ENCODE measurements around the gene ABLIM2.
"Not testable (repeated sequence)": the region's sequence is repeated elsewhere in the genome, so short reads cannot be mapped to it uniquely, and the experiment has no call there.

The ABLIM2 gene

GRCh38 chr4:7918981-7919380 lies 239.6 kb downstream of the ABLIM2 start:
- WGBS, result 88% methylated on average over 12 of the region's 12 CpGs

GRCh38 chr4:7918187-7918586 lies 240.4 kb downstream of the ABLIM2 start:
- H3K36me3 ChIP-seq (ENCODE audit: insufficient read depth, low read length); H3K9ac ChIP-seq (ENCODE audit: low read depth, low read length); H3K4me3 ChIP-seq (ENCODE audit: low read length); H3K27me3 ChIP-seq (ENCODE audit: insufficient read depth, low read length); H3K27ac ChIP-seq (ENCODE audit: low read depth, low read length); H3K9me3 ChIP-seq (ENCODE audit: insufficient read depth, low read depth, low read length): not testable (repeated sequence)
- peaks cover 28% of the 10 kb centered on the region for H3K4me1 ChIP-seq (ENCODE audit: insufficient read depth, low read length)
- WGBS, result 95% methylated on average over 18 of the region's 18 CpGs

More at GRCh38 chr4:7918981-7919380, 239.6 kb downstream of the ABLIM2 start:
- Histone ChIP-seq H3K27me3 (ENCODE audit: insufficient read depth, low read length) (no peaks in the 10 kb centered on the region), H3K4me1 (ENCODE audit: insufficient read depth, low read length) (peaks cover 28% of the 10 kb centered on the region), H3K27ac (ENCODE audit: low read depth, low read length) (no peak overlapping the region), H3K36me3 (ENCODE audit: insufficient read depth, low read length) (no peaks in the 10 kb centered on the region), H3K9me3 (ENCODE audit: insufficient read depth, low read depth, low read length) (no peaks in the 10 kb centered on the region), H3K9ac (ENCODE audit: low read depth, low read length) (no peak overlapping the region), H3K4me3 (ENCODE audit: low read length) (no peak overlapping the region)

- Histone ChIP-seq H3K4me3 (ENCODE audit: low read length) (no peak overlapping the region), H3K9me3 (ENCODE audit: insufficient read depth, low read depth, low read length) (no peaks in the 10 kb centered on the region), H3K27ac (ENCODE audit: low read depth, low read length) (no peak overlapping the region), H3K4me1 (ENCODE audit: insufficient read depth, low read length) (peaks cover 28% of the 10 kb centered on the region), H3K27me3 (ENCODE audit: insufficient read depth, low read length) (no peaks in the 10 kb centered on the region), H3K36me3 (ENCODE audit: insufficient read depth, low read length) (no peaks in the 10 kb centered on the region), H3K9ac (ENCODE audit: low read depth, low read length) (no peak overlapping the region)
- WGBS, result 71% methylated on average over 6 of the region's 6 CpGs
These were observed 240.9 kb downstream of the ABLIM2 start for GRCh38 chr4:7917669-7918068.

- no peak overlapping the region for H3K4me3 ChIP-seq (ENCODE audit: low read length)
- WGBS, result 69% methylated on average over 6 of the region's 6 CpGs
- no peaks in the 10 kb centered on the region for H3K27me3 ChIP-seq (ENCODE audit: insufficient read depth, low read length)
- H3K9ac ChIP-seq (ENCODE audit: low read depth, low read length), result no peak overlapping the region
- no peaks in the 10 kb centered on the region for H3K36me3 ChIP-seq (ENCODE audit: insufficient read depth, low read length)
- peaks cover 42% of the 10 kb centered on the region for H3K4me1 ChIP-seq (ENCODE audit: insufficient read depth, low read length)
- no peaks in the 10 kb centered on the region for H3K9me3 ChIP-seq (ENCODE audit: insufficient read depth, low read depth, low read length)
- H3K27ac ChIP-seq (ENCODE audit: low read depth, low read length), result no peak overlapping the region
These were observed 242.8 kb downstream of the ABLIM2 start for GRCh38 chr4:7915875-7916242.
